Pulmonary artery endothelial cell (primary cell): ENCODE data around the gene CFAP65. TPM values are rescaled to one million over a fixed set of nuclear protein-coding genes. Genes with fewer than 3 reads are reported as not detected.

ENCODE experiments used
- DNase-seq: peaks from one replicate; pipeline ENCODE4 v3.0.0-alpha.2; 2011; ENCODE audit warnings: low read depth, low spot score
- total RNA-seq: library from RNA; depleted of rRNA; stranded (reverse); fragments of >200 nt; gene quantifications from 2 replicates; pipeline ENCODE4 v1.2.3, GENCODE V29; 2014

CFAP65 gene
- total RNA-seq, 1 donor from 2014 or later, result under 0.01 TPM

DNA sequence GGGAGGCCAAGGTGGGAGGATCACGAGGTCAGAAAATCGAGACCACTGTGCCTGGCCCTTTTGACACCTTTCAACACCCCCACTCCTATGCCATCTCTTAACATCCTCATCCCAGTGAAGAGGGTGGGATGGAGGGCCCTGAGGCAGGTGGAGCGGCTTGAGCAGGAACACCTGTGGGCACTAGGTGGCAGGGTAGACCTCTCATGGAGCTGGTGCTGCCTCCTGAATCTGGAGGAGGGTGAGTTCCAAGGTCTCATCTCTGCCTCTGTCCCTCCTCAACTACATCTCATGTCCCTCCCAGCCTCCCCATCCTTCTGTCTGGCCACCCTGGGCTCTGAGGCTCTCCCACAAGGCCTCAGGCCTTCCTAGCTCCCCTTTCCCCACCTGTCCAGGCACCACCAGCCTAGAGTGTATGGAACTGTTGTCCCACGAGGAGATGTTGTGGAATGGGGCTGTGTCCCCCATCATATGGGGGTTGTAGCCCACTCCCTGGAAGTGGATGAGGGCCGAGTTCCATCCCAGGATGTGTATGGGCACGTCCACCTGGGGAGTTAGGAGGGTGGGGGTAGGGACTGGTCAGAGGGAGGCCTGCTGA, 31.1 kb downstream of the CFAP65 start:
- no peak for DNase-seq

DNA sequence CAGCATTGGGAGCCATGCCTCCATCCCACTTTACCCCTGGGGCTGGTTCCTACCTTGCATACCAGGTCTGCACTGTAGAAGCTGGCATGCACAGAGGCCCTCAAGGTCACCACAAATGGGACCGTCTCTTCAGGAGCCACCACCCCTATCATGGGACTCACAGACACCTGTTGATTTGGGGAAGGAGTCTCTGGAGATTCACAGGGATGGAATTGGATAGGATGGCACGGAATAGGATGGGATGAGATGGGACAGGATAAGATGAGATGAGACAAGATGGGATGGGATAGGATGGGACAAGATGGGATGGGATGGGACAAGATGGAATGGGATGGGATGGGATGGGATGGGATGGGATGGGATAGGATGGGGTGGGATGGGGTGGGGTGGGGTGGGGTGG, 32.0 kb downstream of the CFAP65 start:
- no peak for DNase-seq

DNA sequence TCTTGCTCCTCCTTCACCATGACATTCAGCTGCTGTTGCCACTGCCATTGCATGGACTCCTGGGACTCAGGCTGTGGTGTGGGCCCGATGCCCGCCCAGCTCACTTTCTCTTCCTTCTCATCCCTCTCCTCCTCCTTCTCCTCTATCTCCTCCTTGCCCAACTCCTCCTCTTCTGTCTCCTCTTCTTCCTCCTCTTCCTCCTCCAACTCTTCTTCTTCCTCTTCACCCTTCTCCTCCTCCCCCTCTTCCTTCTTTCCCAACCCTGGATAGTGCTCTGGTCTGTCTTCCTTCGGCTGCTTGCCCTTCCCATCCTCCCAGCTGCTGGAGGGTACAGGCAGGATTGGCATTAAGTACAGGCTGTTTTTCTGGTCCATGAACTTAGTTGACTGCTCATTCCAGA, 37.3 kb downstream of the CFAP65 start:
- no peak for DNase-seq

DNA sequence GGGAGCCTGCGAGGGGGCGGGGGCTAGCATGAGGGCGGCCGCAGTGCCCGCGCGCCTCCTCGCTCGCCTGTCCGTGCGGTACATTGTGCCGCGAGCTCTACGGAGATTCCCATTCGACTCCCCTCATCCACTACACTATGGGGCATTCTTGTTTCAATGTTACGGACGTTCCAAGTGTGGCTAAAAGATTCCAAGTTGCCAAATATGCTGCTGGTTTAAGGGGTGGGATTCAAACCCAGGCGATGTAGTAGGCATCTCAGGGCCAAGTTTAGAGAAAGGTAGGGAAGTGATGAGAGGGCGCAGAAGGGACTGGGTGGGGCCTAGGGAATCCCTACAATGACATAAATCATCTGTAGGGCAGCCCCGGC, 38.1 kb downstream of the CFAP65 start:
- no peak for DNase-seq

DNA sequence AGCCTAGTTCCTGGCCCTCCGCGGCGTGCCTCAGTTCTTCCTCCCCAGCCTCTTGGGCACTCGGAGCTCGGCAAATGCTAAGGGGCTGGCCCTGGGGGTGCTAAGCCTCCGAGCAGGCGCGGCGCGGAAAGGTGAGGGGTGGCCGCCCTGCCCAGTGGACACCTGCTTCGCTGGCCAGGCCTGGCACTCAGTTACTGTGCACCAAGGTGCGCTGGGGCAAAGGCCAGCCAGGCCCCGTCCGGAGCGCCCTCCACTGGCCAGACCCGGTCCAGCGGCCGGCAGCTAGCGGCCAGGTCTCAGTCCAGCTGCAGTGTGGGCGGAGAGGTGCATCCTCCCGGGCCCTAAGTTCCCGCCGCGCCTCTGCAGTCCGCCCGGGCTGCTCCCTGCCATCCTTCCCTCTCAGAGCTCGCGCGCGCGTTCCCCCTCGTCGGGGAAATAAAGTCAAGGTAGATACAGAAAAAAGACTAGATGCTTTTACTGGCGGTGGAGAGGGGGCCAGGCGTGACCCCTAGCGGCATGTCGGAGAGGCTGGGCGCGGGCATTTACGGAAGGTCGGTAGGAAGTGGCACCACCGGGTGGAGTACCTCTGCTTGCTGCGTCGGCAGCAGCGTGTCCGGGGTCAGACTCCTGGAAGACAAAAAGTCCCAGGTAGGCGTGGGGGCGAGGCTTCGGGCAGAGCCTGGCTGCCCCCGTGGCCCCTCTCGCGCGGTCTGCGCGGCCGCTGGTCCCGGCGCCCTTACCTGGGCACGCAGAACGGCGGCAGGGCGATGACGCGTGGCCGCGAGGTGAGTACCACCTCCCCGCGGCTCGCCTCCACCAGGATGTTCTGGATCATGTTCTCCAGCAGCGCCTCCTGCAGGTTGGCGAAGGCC, 38.7 kb downstream of the CFAP65 start:
- no peak for DNase-seq

DNA sequence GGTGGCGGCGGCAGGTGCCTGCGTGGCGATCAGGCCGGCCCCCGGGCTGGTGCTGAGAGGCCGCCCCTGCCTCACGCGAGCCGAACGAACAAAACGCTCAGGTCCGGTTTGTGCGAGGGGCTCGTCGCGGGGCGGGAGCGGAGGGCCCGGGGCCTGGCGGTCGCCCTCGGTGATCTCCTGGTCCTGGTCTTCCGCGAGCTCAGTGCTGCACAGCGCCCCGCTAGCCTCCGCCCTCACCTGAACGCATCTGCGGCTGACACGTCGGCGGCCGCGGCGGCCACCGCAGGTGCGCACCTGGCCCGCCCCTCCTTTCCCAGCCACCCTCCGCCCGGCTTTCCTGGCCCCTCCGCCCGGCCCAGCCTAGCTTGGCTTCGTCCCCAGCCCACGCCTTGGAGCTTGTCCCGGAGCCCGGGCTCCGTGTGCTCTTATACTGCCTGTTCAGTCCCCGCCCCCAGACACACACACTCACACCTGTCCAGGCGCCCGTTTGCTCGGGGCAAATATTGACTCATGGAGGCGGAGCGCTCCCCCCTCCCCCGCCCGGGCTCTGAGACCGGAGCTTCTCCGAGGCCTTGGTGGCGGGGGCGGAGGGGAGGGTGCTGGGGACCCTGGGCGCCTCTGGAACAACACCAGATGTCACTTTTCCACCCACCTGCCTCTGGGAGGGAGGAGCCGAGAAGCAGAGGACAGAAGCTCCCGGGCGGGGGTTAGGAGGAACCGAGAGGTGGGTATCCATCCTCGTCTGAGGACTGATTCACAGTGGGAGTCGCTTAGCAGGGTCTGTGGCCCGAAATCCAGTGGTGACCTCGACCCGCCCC, 39.5 kb downstream of the CFAP65 start:
- DNase-seq, result no peak

DNA sequence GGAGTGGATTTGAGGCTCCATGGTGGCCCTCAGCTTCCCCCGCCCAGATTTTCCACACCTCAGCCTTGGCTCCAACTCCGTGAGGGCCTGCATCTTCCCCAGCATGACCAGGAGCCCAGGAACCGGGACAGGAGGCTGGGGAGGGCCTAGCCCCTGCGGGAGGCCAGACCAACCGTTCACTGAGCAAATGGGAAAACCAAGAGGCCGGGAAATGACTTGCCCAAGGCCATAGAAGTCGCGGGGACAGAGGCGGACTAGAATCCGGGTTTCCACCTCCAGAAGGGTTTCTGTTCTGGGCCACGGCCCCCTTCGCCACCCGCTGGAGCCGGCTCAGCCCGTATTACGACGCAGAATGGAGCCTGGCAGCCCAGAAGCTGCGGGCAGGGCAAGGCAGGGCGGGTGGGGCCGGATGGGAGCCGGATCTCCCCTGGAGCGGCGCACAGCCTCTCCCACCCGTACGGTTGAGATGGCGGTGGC, 40.2 kb downstream of the CFAP65 start:
- DNase-seq, result no peak

DNA sequence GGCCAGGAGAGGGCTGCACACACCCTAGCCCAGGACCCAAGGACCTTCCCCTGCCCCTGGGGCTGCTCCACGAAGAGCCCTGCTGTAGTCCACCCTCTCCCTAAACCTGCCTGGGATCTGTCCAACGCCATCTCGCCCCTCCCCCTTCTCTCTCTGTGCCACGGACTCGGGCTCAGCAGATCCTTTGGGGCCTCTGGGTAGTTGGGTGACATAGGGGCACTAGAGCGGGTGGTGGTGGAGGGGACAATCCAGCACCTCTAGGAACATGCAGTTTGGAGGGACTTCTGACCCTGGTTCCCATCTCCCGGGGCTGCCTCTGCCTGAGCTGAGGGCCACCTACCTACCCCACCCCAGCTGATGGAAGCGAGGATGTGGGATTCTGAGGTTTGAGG, 40.8 kb downstream of the CFAP65 start:
- no peak for DNase-seq

DNA sequence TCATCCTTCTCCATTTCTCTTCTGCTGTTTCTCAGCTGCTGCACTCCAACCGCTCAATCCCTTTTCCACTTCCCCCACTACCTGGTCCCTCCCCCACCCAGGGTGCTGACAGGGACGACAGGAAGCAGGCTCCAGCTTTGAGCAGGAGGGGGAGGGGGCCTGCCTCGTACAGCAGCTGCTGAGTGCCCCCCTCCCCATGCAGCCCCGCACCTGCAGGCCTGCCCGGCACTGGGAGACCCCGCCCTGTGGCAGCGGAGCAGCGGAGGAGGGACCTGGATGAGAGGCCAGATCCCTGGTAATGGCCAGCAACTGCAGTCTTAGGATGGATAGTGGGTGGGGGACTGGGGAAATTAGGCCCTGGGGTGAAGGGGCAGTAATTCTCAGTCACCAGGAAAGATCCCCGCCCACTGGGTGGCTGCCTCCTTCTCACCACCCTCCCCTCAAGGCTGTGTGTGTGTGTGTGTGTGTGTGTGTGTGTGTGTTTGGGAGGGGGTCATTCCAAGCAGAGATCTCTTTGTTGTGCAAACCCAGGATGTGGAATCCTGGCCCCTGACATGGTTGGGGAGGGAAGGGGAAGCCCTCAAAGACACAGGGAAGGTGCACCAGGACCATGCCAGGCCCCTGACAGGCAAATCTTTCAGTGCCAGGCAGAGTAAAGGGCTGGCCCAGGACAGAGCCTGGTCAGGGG, 41.3 kb downstream of the CFAP65 start:
- DNase-seq, result no peak

DNA sequence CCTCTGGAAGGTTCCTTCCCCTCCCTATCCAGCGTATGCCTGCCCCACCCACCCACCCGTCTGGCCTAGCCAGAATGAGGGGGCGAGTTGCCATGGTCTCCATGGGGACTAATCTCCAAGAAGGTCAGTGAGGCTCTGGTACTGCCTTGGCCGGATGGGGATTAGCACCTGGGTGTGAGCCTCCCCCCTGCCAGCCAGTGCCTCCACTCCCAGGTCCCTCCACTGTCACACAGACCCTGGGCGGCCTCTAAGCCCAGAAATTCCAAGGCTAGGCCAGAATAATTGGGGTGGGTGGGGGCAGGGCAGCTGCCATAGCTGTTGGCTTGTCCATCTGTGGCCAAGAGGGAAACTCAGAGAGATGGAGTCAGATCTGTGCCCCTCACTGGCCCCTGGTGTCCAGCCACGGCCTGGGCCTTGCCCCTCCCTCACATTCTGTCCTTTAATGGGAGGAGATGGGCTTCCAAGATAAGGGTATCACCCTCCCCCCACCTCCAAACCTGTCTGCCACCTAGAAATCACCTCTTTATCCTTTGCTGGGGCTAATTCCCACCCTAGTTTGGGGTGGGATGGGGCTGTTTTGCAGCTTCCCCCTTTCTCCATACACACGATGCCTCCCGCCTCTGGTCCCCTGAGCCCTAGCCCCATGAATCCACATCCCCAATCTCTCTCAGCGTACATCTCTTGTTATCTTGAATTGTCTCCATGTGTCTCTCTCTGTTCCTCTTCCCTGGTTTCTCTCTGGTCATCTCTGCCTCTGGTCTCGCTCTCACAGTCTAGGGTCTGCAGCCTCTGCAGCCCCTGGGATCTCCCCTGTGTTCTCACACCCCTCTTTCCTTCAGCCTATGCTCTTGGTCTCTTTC, 42.1 kb downstream of the CFAP65 start:
- DNase-seq, result no peak

DNA sequence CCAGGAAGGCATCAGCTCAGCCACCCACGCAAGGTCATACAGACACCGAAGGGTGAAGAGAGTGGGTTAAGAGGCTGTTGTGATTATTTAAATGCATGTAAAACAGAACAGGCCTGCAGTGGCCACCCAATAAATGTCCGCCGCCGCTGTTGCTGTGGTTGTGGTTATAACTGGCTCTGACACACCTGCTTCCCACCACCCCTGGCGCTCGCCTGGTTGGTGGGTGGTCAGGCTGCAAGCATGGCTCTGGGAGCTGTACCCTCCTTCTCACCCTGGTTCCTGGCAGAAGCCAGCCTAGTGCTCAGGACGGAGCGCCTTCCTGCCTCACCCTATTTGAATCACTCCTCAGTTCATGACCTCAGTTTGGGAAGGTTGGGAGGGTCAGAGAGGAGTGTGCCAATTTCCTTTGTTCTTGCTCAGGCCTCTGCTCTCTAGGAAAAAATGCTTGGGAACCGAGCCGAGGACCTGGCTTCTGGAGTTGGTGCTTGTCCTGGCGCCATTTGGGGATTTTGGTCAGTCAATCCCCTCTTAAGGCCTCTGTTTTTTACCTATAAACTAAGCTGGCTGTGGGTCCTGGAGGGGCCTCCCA, 42.8 kb downstream of the CFAP65 start:
- no peak for DNase-seq

DNA sequence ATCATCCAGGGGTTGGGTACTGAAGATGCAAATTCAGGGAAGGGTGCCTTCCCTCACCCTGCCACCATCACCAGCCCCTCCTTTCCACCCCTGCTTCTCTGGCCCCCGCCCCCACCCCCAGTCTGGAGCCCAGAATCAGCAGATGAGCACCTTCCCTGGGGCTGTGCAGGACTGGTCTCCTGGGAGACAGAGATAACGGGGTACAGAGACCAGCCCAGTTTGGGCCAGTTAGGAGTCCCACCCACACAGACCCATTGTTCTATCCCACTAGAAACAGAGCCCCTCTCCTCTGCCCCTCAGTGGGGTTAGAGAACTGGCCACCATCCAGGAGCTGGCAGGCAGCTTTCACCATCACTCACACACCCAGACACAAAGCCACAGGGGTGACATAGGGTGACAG, 43.6 kb downstream of the CFAP65 start:
- DNase-seq, result no peak

DNA sequence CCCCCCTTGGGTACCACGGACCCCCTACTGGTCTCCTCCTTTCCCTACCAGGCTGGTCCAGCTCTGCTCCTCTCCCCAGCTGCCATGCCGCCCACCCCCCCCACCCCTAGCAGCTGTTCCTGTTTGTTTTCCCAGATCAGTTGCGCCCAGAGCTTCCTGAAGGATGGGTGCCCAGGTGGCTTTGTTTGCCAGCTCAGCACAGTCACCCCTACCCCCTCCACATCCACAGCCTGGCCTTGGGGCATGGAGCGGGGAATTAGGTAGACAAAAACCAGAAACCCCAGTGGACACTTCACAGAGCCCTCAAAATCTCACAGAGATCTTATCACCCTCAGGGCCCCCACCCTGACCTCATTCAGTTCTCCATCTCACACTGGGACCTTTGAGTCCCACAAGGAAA, 44.4 kb downstream of the CFAP65 start:
- no peak for DNase-seq

DNA sequence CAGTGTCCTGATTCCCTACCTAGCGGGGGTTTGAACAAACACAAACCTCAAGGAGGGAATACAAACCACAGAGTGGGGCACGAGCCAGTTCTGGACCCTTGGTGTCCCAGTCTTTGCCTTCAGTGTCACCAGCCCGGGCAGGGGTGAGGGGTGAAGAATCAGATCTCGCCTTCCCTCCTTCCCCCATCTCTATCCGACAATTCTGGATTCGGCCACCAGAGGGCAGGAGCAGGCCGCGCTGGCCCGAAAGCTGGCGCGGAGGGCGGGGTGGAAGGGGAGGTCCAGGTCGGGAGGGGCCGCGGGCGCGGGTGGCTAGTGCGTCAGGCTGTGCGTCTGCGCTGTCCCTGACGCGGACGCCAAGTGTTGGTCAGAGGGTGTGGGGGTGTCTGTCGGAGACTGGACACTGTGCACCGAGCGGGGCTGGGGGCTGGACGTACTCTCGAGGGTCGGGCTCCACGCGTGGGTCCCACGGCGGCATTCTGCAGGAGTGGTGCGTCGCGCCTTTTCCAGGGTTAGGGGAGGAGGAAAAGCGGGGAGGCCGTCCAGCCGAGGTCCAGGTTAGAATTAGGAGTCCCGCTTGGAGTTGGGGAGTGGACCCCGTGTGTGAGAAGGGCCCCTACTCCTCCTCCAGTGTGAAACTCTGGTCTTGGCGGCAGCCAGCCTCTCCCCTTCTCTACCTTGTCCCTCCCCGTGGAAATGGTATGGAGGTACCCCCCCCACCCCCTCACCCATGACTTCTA, 45.2 kb downstream of the CFAP65 start:
- DNase-seq, result no peak

DNA sequence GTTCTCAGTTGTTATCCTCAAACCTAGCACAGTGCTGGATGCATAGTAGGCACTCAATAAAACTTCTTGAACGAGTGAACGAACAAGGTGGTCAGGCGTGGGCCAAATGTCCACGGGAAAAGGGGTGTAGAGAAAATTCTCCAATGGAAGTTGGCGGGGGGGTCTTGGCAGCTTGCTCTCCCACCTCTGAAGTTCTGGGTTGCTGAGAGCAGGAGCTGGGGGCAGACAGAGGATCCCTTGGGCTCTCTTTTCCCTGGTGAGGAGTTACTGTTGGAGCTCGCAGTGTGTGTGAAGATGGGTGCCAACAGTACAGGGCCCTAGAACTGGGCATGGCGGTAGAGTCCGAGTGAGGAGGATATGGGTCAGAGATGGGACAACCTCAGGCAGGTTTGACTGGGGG, 45.8 kb downstream of the CFAP65 start:
- no peak for DNase-seq

DNA sequence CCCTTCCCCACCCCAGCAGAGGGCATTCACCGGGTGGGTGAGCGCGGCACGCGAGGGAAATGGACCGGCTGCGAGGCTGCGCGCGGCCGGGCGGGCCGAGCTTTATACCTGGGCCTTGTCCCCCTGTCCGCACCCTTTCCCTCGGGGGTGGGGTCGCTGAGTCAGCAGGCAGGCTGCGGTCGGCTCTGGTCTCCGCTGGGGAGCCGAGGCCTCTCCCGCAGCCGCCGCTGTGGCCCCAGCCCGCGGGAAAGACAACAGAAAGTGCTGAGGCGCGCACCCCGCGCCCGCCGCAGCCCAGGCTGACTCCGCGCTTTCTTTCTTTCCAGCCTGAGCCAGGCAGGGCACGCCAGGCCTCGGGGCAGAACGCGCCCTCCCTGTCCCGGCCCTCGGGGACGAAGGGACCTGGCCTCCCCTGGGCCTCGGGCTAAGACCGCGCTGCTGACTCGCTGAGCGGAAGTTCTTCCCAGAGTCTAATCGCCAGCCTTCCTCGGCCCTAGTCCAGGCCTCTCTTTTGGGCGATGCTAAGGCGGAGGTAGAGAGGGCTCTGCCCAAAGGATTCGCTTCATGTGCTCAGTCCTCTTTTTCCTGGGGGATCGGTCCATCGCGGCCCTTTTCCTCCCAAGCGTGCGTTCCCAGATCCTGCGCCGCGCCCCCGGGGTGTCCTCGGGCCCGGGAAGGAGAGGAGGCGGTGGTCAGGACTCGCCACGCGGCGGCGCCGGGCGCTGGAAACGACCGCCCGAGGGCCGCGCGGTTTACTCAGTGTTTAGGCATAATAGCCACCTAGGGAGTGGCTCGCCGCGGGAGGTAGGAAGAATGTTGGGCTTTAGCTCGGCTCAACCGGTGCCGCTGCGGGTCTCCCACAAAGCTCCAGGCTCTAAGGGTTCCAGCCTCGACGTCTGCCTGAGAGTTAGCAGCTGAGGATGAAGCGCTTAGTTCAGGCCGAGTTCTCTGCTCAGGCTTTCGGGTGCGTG, 47.7 kb downstream of the CFAP65 start, which contains the start of gene CRYBA2:
TSS of gene CRYBA2 (minus strand) at position 78 of the 971 bp plus-strand sequence. CDS start 246 bp downstream, outside the sequence.
- DNase-seq, result no peak

DNA sequence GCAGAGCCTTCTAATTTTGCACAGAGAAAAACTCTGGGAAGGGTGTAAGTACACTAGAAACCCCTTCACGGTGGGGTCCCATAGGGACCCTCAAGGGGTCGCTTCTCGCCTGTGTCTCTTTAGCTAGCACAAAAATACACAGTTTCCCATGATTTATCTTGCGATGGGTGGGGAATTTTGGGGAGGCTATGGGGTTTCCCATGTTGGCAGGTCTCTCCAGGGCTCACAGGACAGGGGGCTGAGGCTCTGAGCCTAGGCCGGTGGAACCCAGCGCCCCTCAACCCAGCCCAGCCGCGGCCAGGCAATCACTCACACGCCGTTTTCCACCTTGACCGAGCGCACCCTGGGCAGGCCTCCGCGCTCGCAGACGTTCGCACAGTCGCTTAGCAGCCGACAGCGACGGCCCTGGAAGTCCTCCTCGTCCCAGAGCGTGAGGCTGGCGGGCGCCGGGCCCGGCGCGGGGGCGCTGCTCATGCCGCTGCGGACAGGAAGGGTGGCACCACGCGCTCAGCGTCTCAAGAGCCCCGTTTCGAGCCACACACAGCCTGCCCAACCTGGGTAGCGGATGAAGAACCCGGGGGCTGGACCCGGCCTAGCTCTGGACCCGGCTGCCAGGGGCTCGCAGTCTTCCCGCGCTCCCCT, 48.5 kb downstream of the CFAP65 start:
- DNase-seq, result no peak

DNA sequence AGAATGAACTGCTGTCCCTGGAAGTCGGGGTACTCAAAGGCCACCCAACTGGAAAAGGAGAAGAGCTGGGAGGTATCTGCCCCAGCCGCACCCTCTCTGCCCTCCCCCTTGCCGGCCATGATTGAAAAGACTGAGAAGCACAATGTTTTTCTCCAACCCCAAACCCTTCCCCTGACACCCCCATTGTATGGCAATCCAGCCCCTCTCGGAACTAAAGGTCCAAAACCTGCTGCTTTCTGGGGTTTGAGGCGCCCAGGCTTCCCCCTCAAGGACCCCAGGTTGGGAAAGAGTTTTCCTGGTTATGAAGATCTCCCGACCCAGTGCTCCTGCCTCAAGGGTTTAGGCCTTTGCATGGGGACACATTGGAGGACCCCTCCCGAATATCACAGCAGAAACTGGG, 49.1 kb downstream of the CFAP65 start:
- no peak for DNase-seq
